HCT116 (cell line): ENCODE measurements around the gene TMEM91. TPM values are rescaled to one million over a fixed set of nuclear protein-coding genes. Genes with fewer than 3 reads are reported as not detected.

Source experiments
- ATAC-seq: fragments of 200-7000 bp; cut with Tn5 transposase; 2 replicates; pipeline ENCODE4 v1.9.1; 2020; ENCODE audit warnings: mild to moderate bottlenecking, moderate library complexity
- BruUV-seq: library from RNA; stranded (reverse); fragments of 400-500 nt; replicated peaks from 2 replicates; lab custom pipeline; 2021; lab: Mats Ljungman, UMichigan
- CTCF ChIA-PET: fragments of 300-600 bp; sonication (Branson Sonifier 250); formaldehyde crosslinking; loops from one replicate; lab custom pipeline; 2021; ENCODE audit warnings: antibody characterized with exemption; lab: Charles Lee
- POLR2A ChIA-PET: fragments of 300-600, 350-600 bp; sonication (Branson Sonifier 250); formaldehyde crosslinking; loops from one replicate; lab custom pipeline; 2021; ENCODE audit warnings: antibody characterized with exemption; lab: Charles Lee
- RAD21 ChIA-PET, 2 experiments: fragments of 300-600 bp; sonication (Branson Sonifier 250); formaldehyde crosslinking; loops; one replicate each; lab custom pipeline; 2023; ENCODE audit warnings: low total read pairs in 2 of 2; ENCODE audit not compliant: uncharacterized antibody in 2 of 2, unreplicated experiment in 2 of 2, low non-redundant PET in 1 of 2; lab: Charles Lee
- DNase-seq: peaks from one replicate; pipeline ENCODE4 v3.0.0-alpha.2; 2010; ENCODE audit warnings: low read depth, low spot score
- H2AFZ ChIP-seq: fragments of 200-600 bp; shearing (Covaris generic), sonication (generic); 2 replicates; pipeline ENCODE4 v1.6.1; 2017; ENCODE audit warnings: low read depth, mixed run types, mixed read lengths, antibody characterized with exemption, low read length; ENCODE audit not compliant: poor library complexity, severe bottlenecking
- H3K27ac ChIP-seq: 2 replicates; pipeline ENCODE4 v1.5.1; 2012; ENCODE audit warnings: low read depth, low read length
- H3K27me3 ChIP-seq: fragments of 200-600 bp; sonication (generic); 2 replicates; pipeline ENCODE4 v1.6.1; 2016; ENCODE audit warnings: mixed run types, low read length, mixed read lengths; ENCODE audit not compliant: insufficient read depth
- H3K36me3 ChIP-seq, 2 experiments: fragments of 200-500 bp in 1 of 2; fragments of 200-600 bp in 1 of 2; sonication (Bioruptor generic) in 1 of 2; sonication (generic) in 1 of 2; 2 replicates each; pipeline versions ENCODE4 v1.5.1 to v1.6.1; 2014 to 2016; ENCODE audit warnings: low read length in 2 of 2, inconsistent platforms in 1 of 2, mixed read lengths in 1 of 2, mixed run types in 1 of 2; ENCODE audit not compliant: insufficient read depth in 2 of 2, control insufficient read depth in 1 of 2
- H3K4me1 ChIP-seq, 2 experiments: fragments of 200-600 bp in 1 of 2; sonication (generic) in 1 of 2; 2 replicates each; pipeline versions ENCODE4 v1.5.1 to v1.6.1; 2012 to 2017; ENCODE audit warnings: low read length in 2 of 2, inconsistent platforms in 1 of 2, mild to moderate bottlenecking in 1 of 2, mixed read lengths in 1 of 2, mixed run types in 1 of 2, moderate library complexity in 1 of 2; ENCODE audit not compliant: insufficient read depth in 2 of 2, control insufficient read depth in 1 of 2
- H3K4me2 ChIP-seq: fragments of 200-600 bp; sonication (generic); 2 replicates; pipeline ENCODE4 v1.6.1; 2017; ENCODE audit warnings: mixed run types, low read length, mixed read lengths
- H3K4me3 ChIP-seq, 2 experiments: fragments of 200-600 bp in 1 of 2; sonication (generic) in 1 of 2; replicated peaks in 1 of 2; 2 replicates each; pipeline ENCODE4 v1.5.1; 2011 to 2016; ENCODE audit warnings: low read length in 2 of 2, control low read depth in 1 of 2, low read depth in 1 of 2, mild to moderate bottlenecking in 1 of 2, mixed read lengths in 1 of 2, mixed run types in 1 of 2
- H3K79me2 ChIP-seq: fragments of 200-600 bp; sonication (generic); 2 replicates; pipeline ENCODE4 v1.6.1; 2017; ENCODE audit warnings: mild to moderate bottlenecking, mixed run types, low read length, moderate library complexity, mixed read lengths; ENCODE audit not compliant: insufficient read depth
- H3K9ac ChIP-seq: fragments of 200-600 bp; sonication (generic); 2 replicates; pipeline ENCODE4 v1.6.1; 2016; ENCODE audit warnings: low read length, mixed read lengths
- H3K9me2 ChIP-seq: fragments of 200-600 bp; sonication (generic), shearing (Covaris generic); 2 replicates; pipeline ENCODE4 v1.6.1; 2017; ENCODE audit warnings: mixed run types, mild to moderate bottlenecking, moderate library complexity; ENCODE audit not compliant: insufficient read depth
- H3K9me3 ChIP-seq, 2 experiments: fragments of 200-500 bp in 1 of 2; fragments of 200-600 bp in 1 of 2; sonication (Bioruptor generic) in 1 of 2; sonication (generic) in 1 of 2; 2 replicates each; pipeline ENCODE4 v1.6.1; 2014 to 2017; ENCODE audit warnings: low read length in 2 of 2, mixed read lengths in 2 of 2, inconsistent platforms in 1 of 2, low read depth in 1 of 2, mild to moderate bottlenecking in 1 of 2, mixed run types in 1 of 2, moderate library complexity in 1 of 2; ENCODE audit not compliant: control insufficient read depth in 1 of 2, insufficient read depth in 1 of 2
- H4K20me1 ChIP-seq: fragments of 200-600 bp; sonication (generic), shearing (Covaris generic); 2 replicates; pipeline ENCODE4 v1.6.1; 2017; ENCODE audit warnings: mixed run types, mild to moderate bottlenecking, moderate library complexity; ENCODE audit not compliant: insufficient read depth
- CBX3 ChIP-seq: IDR thresholded peaks from 2 replicates; pipeline ENCODE4 v1.6.1; 2012; ENCODE audit warnings: low read depth
- CEBPB ChIP-seq: IDR thresholded peaks from 2 replicates; pipeline ENCODE4 v1.6.1; 2012; ENCODE audit warnings: low read depth
- EGR1 ChIP-seq: IDR thresholded peaks from 2 replicates; pipeline ENCODE4 v1.6.1; 2012; ENCODE audit warnings: low read depth
- ELF1 ChIP-seq: IDR thresholded peaks from 2 replicates; pipeline ENCODE4 v1.6.1; 2012; ENCODE audit warnings: low read depth, borderline replicate concordance
- EZH2phosphoT487 ChIP-seq: fragments of 200-600 bp; IDR thresholded peaks from 2 replicates; pipeline ENCODE4 v1.6.1; 2018; ENCODE audit warnings: antibody characterized with exemption, borderline replicate concordance
- FOSL1 ChIP-seq: IDR thresholded peaks from 2 replicates; pipeline ENCODE4 v1.6.1; 2012; ENCODE audit warnings: low read depth
- POLR2A ChIP-seq: IDR thresholded peaks from 2 replicates; pipeline ENCODE4 v1.7.0; 2011; ENCODE audit warnings: borderline replicate concordance; ENCODE audit not compliant: insufficient read depth, insufficient read length; ENCODE audit errors: extremely low read depth
- POLR2AphosphoS5 ChIP-seq: IDR thresholded peaks from 2 replicates; pipeline ENCODE4 v1.6.1; 2011; ENCODE audit warnings: mild to moderate bottlenecking, low read depth, low read length, moderate library complexity
- SIN3A ChIP-seq: IDR thresholded peaks from 2 replicates; pipeline ENCODE4 v1.6.1; 2012; ENCODE audit warnings: low read depth
- SP1 ChIP-seq: IDR thresholded peaks from 2 replicates; pipeline ENCODE4 v1.6.1; 2012; ENCODE audit warnings: low read depth
- SRF ChIP-seq: IDR thresholded peaks from 2 replicates; pipeline ENCODE4 v1.6.1; 2012; ENCODE audit warnings: low read depth
- TCF7L2 ChIP-seq: IDR thresholded peaks from 2 replicates; pipeline ENCODE4 v1.7.0; 2011; ENCODE audit warnings: borderline replicate concordance, inconsistent platforms; ENCODE audit not compliant: insufficient read depth, insufficient read length; ENCODE audit errors: extremely low read depth
- YY1 ChIP-seq: IDR thresholded peaks from 2 replicates; pipeline ENCODE4 v1.6.1; 2011; ENCODE audit warnings: low read length, low read depth, moderate library complexity, mild to moderate bottlenecking; ENCODE audit not compliant: insufficient replicate concordance; ENCODE audit errors: extremely low read depth
- ZFX ChIP-seq: fragments of 450-650 bp; IDR thresholded peaks from 2 replicates; pipeline ENCODE4 v1.6.1; 2017
- ZNF274 ChIP-seq: fragments of 200-500 bp; sonication (Bioruptor generic); IDR thresholded peaks from 2 replicates; pipeline ENCODE4 v1.6.1; 2014; ENCODE audit warnings: mild to moderate bottlenecking, low read depth, low read length, inconsistent platforms
- intact Hi-C: fragments of 100-400 bp; cut with micrococcal nuclease; formaldehyde crosslinking; loops from 2 replicates; pipeline ENCODE4 v1.10.0; 2022
- total RNA-seq: library from RNA; stranded (reverse); gene quantifications from one replicate; pipeline ENCODE4 v1.2.1, GENCODE V29; 2021; ENCODE audit not compliant: unreplicated experiment
- TF ChIP-seq, protein P1 (sequence below): IDR thresholded peaks from 2 replicates; pipeline ENCODE4 v1.6.1; 2012
- TF ChIP-seq, protein P2 (sequence below): IDR thresholded peaks from 2 replicates; pipeline ENCODE4 v1.6.1; 2011; ENCODE audit warnings: mild to moderate bottlenecking, low read length, moderate library complexity; ENCODE audit not compliant: insufficient replicate concordance; ENCODE audit errors: extremely low read depth
- TF ChIP-seq, protein P3 (sequence below): IDR thresholded peaks from 2 replicates; pipeline ENCODE4 v1.6.1; 2012
- TF ChIP-seq, protein P4 (sequence below), 3 experiments: fragments of 200-600 bp in 1 of 3; sonication (generic) in 1 of 3; IDR thresholded peaks in 2 of 3; conservative IDR thresholded peaks in 1 of 3; 2 replicates each; pipeline ENCODE4 v1.5.1; 2012 to 2017; ENCODE audit warnings: low read depth in 2 of 3, low read length in 2 of 3, antibody characterized with exemption in 1 of 3, borderline replicate concordance in 1 of 3, control low read depth in 1 of 3, mild to moderate bottlenecking in 1 of 3, mixed read lengths in 1 of 3, mixed run types in 1 of 3, moderate library complexity in 1 of 3; ENCODE audit not compliant: insufficient read depth in 1 of 3
- TF ChIP-seq, protein P5 (sequence below): IDR thresholded peaks from 2 replicates; pipeline ENCODE4 v1.6.1; 2012; ENCODE audit warnings: low read depth

The TMEM91 gene
- total RNA-seq, 1 experiment from 2014 or later = 4.4 TPM

DNA sequence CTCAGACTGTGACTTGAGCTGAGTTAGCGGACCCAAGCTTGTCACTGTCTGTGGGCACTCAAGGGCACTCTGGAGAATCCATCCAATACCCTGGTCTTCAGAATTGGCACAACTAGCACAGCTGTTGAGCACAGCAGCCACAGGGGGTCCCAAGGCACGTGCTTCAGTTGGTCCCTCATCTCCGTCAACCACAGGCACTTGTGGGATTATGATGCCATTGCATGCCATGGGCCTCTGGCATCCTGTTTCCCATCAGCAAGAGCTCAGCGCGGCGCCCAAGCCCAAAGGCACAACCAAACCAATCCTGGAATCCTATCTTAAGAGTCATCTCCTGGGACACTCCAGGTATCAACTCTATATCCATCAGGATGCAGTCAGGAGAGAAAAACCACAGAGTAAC is 54.6 kb downstream of the TMEM91 start:
- H4K20me1 ChIP-seq = no peaks in the 10 kb centered on the region
- H3K9ac ChIP-seq = no peak overlapping the region
- intact Hi-C loops = no loop called here
- BruUV-seq = no TSS peak
- H3K9me3 ChIP-seq = no peaks in the 10 kb centered on the region
- no peak overlapping the region for H2AFZ ChIP-seq
- H3K36me3 ChIP-seq = peaks cover 0 to 18% of the 10 kb centered on the region in 2 experiments; a peak in 3 of 4 replicates
- H3K4me1 ChIP-seq = peaks cover 0 to 5% of the 10 kb centered on the region in 2 experiments; a peak in 2 of 4 replicates
- ATAC-seq = 0 out of 2 replicates have a peak, but pooled peaks have one; percentile 18
- ChIA-PET CTCF (interaction anchor here (1.2 to 1.6 kb wide), 2 partner anchors 9 to 138 kb away, joined by 3 to 5 read pairs; partner anchors contain the start of gene DMAC2), RAD21 (no interaction called here), POLR2A (no interaction called here)
- TF ChIP-seq YY1 (no peak), TCF7L2 (no peak), SIN3A (no peak), EGR1 (no peak), SRF (no peak), FOSL1 (no peak), ELF1 (no peak), ZNF274 (no peak), ZFX (no peak), SP1 (no peak), POLR2A (no peak), EZH2phosphoT487 (no peak), POLR2AphosphoS5 (no peak), CEBPB (no peak), CBX3 (no peak)
- TF ChIP-seq, protein P1, sequence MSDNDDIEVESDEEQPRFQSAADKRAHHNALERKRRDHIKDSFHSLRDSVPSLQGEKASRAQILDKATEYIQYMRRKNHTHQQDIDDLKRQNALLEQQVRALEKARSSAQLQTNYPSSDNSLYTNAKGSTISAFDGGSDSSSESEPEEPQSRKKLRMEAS = no peak
- TF ChIP-seq, protein P2, sequence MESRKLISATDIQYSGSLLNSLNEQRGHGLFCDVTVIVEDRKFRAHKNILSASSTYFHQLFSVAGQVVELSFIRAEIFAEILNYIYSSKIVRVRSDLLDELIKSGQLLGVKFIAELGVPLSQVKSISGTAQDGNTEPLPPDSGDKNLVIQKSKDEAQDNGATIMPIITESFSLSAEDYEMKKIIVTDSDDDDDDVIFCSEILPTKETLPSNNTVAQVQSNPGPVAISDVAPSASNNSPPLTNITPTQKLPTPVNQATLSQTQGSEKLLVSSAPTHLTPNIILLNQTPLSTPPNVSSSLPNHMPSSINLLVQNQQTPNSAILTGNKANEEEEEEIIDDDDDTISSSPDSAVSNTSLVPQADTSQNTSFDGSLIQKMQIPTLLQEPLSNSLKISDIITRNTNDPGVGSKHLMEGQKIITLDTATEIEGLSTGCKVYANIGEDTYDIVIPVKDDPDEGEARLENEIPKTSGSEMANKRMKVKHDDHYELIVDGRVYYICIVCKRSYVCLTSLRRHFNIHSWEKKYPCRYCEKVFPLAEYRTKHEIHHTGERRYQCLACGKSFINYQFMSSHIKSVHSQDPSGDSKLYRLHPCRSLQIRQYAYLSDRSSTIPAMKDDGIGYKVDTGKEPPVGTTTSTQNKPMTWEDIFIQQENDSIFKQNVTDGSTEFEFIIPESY = no peak
- TF ChIP-seq, protein P3, sequence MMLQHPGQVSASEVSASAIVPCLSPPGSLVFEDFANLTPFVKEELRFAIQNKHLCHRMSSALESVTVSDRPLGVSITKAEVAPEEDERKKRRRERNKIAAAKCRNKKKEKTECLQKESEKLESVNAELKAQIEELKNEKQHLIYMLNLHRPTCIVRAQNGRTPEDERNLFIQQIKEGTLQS = no peak
- TF ChIP-seq, protein P4, sequence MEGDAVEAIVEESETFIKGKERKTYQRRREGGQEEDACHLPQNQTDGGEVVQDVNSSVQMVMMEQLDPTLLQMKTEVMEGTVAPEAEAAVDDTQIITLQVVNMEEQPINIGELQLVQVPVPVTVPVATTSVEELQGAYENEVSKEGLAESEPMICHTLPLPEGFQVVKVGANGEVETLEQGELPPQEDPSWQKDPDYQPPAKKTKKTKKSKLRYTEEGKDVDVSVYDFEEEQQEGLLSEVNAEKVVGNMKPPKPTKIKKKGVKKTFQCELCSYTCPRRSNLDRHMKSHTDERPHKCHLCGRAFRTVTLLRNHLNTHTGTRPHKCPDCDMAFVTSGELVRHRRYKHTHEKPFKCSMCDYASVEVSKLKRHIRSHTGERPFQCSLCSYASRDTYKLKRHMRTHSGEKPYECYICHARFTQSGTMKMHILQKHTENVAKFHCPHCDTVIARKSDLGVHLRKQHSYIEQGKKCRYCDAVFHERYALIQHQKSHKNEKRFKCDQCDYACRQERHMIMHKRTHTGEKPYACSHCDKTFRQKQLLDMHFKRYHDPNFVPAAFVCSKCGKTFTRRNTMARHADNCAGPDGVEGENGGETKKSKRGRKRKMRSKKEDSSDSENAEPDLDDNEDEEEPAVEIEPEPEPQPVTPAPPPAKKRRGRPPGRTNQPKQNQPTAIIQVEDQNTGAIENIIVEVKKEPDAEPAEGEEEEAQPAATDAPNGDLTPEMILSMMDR (IDR thresholded peaks at IDR 0.05 in 2 of 3, conservative IDR thresholded peaks at IDR 0.05 in 1 of 3; ENCODE audit: borderline replicate concordance in 1 of 3, insufficient read depth in 1 of 3, low read depth in 2 of 3, low read length in 2 of 3) = no peak
- TF ChIP-seq, protein P5, sequence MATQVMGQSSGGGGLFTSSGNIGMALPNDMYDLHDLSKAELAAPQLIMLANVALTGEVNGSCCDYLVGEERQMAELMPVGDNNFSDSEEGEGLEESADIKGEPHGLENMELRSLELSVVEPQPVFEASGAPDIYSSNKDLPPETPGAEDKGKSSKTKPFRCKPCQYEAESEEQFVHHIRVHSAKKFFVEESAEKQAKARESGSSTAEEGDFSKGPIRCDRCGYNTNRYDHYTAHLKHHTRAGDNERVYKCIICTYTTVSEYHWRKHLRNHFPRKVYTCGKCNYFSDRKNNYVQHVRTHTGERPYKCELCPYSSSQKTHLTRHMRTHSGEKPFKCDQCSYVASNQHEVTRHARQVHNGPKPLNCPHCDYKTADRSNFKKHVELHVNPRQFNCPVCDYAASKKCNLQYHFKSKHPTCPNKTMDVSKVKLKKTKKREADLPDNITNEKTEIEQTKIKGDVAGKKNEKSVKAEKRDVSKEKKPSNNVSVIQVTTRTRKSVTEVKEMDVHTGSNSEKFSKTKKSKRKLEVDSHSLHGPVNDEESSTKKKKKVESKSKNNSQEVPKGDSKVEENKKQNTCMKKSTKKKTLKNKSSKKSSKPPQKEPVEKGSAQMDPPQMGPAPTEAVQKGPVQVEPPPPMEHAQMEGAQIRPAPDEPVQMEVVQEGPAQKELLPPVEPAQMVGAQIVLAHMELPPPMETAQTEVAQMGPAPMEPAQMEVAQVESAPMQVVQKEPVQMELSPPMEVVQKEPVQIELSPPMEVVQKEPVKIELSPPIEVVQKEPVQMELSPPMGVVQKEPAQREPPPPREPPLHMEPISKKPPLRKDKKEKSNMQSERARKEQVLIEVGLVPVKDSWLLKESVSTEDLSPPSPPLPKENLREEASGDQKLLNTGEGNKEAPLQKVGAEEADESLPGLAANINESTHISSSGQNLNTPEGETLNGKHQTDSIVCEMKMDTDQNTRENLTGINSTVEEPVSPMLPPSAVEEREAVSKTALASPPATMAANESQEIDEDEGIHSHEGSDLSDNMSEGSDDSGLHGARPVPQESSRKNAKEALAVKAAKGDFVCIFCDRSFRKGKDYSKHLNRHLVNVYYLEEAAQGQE = no peak
- H3K79me2 ChIP-seq = no peaks in the 10 kb centered on the region
- no peak overlapping the region for H3K27ac ChIP-seq
- no peaks in the 10 kb centered on the region for H3K9me2 ChIP-seq
- no peak for DNase-seq
- H3K27me3 ChIP-seq = no peaks in the 10 kb centered on the region
- no peak overlapping the region for H3K4me2 ChIP-seq
- H3K4me3 ChIP-seq = no peak overlapping the region
